Heart left ventricle (tissue), 16 donors: Measurements from ENCODE around the gene ICAM4. TPM values are rescaled to one million over a fixed set of nuclear protein-coding genes. Genes with fewer than 3 reads are reported as not detected.
"Not testable (repeated sequence)": the region's sequence is repeated elsewhere in the genome, so short reads cannot be mapped to it uniquely, and the experiment has no call there.

ENCODE experiments used
- ATAC-seq, 4 donors: fragments of 200-7000 bp; cut with Tn5 transposase; one replicate each; pipeline ENCODE4 v1.9.1; 2020 to 2022; ENCODE audit warnings: moderate library complexity in 4 of 4, mild to moderate bottlenecking in 3 of 4, moderate number of reproducible peaks in 1 of 4
- DNase-seq, 5 donors: peaks; one replicate each; pipeline ENCODE4 v3.0.0-alpha.2; 2020
- H3K27ac ChIP-seq, 12 donors: fragments of 200-600 bp; sonication (generic) in 4 of 12; one replicate each; pipeline versions ENCODE4 v1.5.0 to v1.8.0; 2016 to 2022; ENCODE audit warnings: mild to moderate bottlenecking in 2 of 12
- H3K27me3 ChIP-seq, 9 donors: fragments of 200-600 bp; sonication (generic) in 2 of 9; one replicate each; pipeline versions ENCODE4 v1.5.1 to v1.8.0; 2016 to 2022; ENCODE audit warnings: mild to moderate bottlenecking in 3 of 9
- H3K36me3 ChIP-seq, 9 donors: fragments of 200-600 bp; sonication (generic) in 2 of 9; one replicate each; pipeline versions ENCODE4 v1.5.0 to v1.8.0; 2018 to 2022; ENCODE audit warnings: mild to moderate bottlenecking in 2 of 9
- H3K4me1 ChIP-seq, 12 donors: fragments of 200-600 bp; sonication (generic) in 4 of 12; one replicate each; pipeline versions ENCODE4 v1.5.0 to v1.8.0; 2016 to 2022; ENCODE audit warnings: mild to moderate bottlenecking in 3 of 12
- H3K4me3 ChIP-seq, 12 donors: fragments of 200-600 bp; sonication (generic) in 4 of 12; one replicate each; pipeline versions ENCODE4 v1.5.0 to v1.8.0; 2017 to 2022; ENCODE audit warnings: mild to moderate bottlenecking in 9 of 12, moderate library complexity in 4 of 12
- H3K9me3 ChIP-seq, 12 donors: fragments of 200-600 bp; sonication (generic) in 4 of 12; one replicate each; pipeline versions ENCODE4 v1.5.0 to v1.8.0; 2016 to 2022; ENCODE audit warnings: mild to moderate bottlenecking in 1 of 12
- CTCF ChIP-seq, 12 donors: fragments of 200-600 bp; sonication (generic) in 4 of 12; IDR thresholded peaks; one replicate each; pipeline versions ENCODE4 v1.5.0 to v1.8.0; 2018 to 2022; ENCODE audit warnings: antibody characterized with exemption in 12 of 12, mild to moderate bottlenecking in 5 of 12
- POLR2A ChIP-seq, 2 donors: fragments of 450-650 bp; IDR thresholded peaks; one replicate each; pipeline ENCODE4 v1.6.1; 2017; ENCODE audit warnings: antibody characterized with exemption in 2 of 2, mild to moderate bottlenecking in 2 of 2, moderate library complexity in 2 of 2
- WGBS, 4 donors: extraction: QIAGEN DNeasy Blood & Tissue Kit in 2 of 4; methylation state at CpG; one replicate each; pipeline versions ENCODE4 v1.1.5 to v1.1.7; 2013 to 2018; 5-methylcytosine and 5-hydroxymethylcytosine counted together
- intact Hi-C, 10 donors: fragments of 100-400 bp; cut with DNase I; formaldehyde crosslinking; loops; one replicate each; pipeline versions ENCODE4 v1.11.1 to v1.14.2; 2022
- long read RNA-seq, 3 donors: library from polyadenylated mRNA; unstranded; transcript quantifications; one replicate each; pipeline ENCODE4 v2.0.0, GENCODE V29; 2020 to 2021
- polyA plus RNA-seq, 2 donors: library from polyadenylated mRNA; stranded (reverse); fragments of 200-250 nt; gene quantifications; one replicate each; pipeline ENCODE4 v1.2.3, GENCODE V29; 2013
- total RNA-seq, 9 donors: library from RNA; depleted of rRNA in 2 of 9; stranded (reverse); fragments of >200 nt in 2 of 9; fragmentation: NEBNext Ultra II Directional in 3 of 9; extraction: Animal tissue kit (Norgen Biotek cat#: 25700) in 3 of 9; gene quantifications; one replicate each; pipeline versions ENCODE4 v1.1.0 to v1.2.4, GENCODE V29; 2016 to 2023
- donor health status: ischemic (EF 13 %, LVEDD 7.1; RV severe dilation, severe dysfunction).
- donor health status: healthy with polysubstance abuse.
- donor health status: DM: no; HTN: yes; CAD: no.
- donor health status: DM: no; HTN: no; CAD: no.
- donor health status: ischemic (EF 25% LVEDD 6.9; RV normal size, moderate dysfunction).
- donor health status: ischemic (EF 25% LVEDD 5.7; RV mildly dilated, moderate dysfunction).
- donor health status: healthy.
- donor health status: DM: yes; HTN: yes; CAD: no.
- donor health status: ischemic (EF 35%, LVEDD 5.7; RV mildly dilated, moderate dysfunction).
- donor health status: nonischemic (EF 11% LVEDD 7.7; RV severe dilation, severe dysfunction).
- donor health status: DM: yes; HTN: yes; CAD: no.
- donor health status: PGD.
- donor health status: ischemic (EF 29% LVEDD 5.4; RV normal size, mild dysfunction).
- donor health status: nonischemic (EF 23%, LVEDD 6.1; RV moderate dilation, normal function).

ICAM4 gene
- total RNA-seq (1 to 10 TPM in 2 of 9 donors, under 1 TPM in 4, not detected in 3; 0.21 to 1.2 (median 0.67) TPM), polyA plus RNA-seq (under 1 TPM; 0.33 to 0.57 TPM)
- long read RNA-seq, donor 1, partial matches to known transcripts: 0 of 2 reads
- long read RNA-seq, donor 1, other reads (novel, unspliced or antisense): 0 of 2 reads
- long read RNA-seq, donor 2, partial matches to known transcripts: 0 of 1 reads
- long read RNA-seq, donor 2, other reads (novel, unspliced or antisense): 0 of 1 reads
- long read RNA-seq, donor 3: 0 reads

GRCh38 chr19:10286803-10287737 lies at the start of gene ICAM4:
TSS of gene ICAM4 (plus strand) at chr19:10286955. CDS start at chr19:10287013, 58 bp downstream.
- Histone ChIP-seq H3K36me3 (peaks cover 0 to 41% (median 27%) of the 10 kb centered on the region in 9 donors), H3K4me3 (peak within 1 kb of the TSS in 9 of 12 donors; percentile 28 to 45 (median 39)), H3K27me3 (peaks cover 12 to 55% (median 44%) of the 10 kb centered on the region in 9 donors), H3K27ac (peak within 1 kb of the TSS in 10 of 12 donors; percentile 14 to 76 (median 50)), H3K4me1 (peaks cover 4 to 76% (median 54%) of the 10 kb centered on the region in 12 donors), H3K9me3 (no peaks in the 10 kb centered on the region)
- intact Hi-C loops: loop anchor here in 1 of 10 donors (5.0 kb wide), 1 partner anchor 45 kb away; the partner anchor contains the start of gene RAVER1
- DNase-seq: peak; percentile 84 to 92 (median 85)
- no peak for TF ChIP-seq CTCF (IDR thresholded peaks at IDR 0.05)
- TF ChIP-seq POLR2A (IDR thresholded peaks at IDR 0.05): no peak
- WGBS, 4 donors: 2 to 4% (median 3%) methylated on average over 43 to 59 of the region's 59 CpGs
- ATAC-seq: peak; percentile 70 to 85 (median 71)

- 80 to 92% (median 83%) methylated on average over 6 of the region's 6 CpGs for WGBS, 4 donors
- peak in 1 of 4 donors; percentile 1 for ATAC-seq
- no peak for DNase-seq
- Histone ChIP-seq H3K36me3 (no peaks in the 10 kb centered on the region), H3K9me3 (no peaks in the 10 kb centered on the region), H3K4me1 (peaks cover 0 to 37% (median 15%) of the 10 kb centered on the region in 12 donors), H3K27me3 (no peaks in the 10 kb centered on the region), H3K4me3 (no peak overlapping the region), H3K27ac (peak overlapping the region in 7 of 12 donors; percentile 2 to 75 (median 43))
- intact Hi-C loops: loop anchor here in 2 of 10 donors (5.0 kb wide), 1 partner anchor 45 kb away; the partner anchor contains the start of gene DNMT1 (in 2 of the 2)
- no peak for TF ChIP-seq CTCF (IDR thresholded peaks at IDR 0.05)
- no peak for TF ChIP-seq POLR2A (IDR thresholded peaks at IDR 0.05)
These were observed 49.1 kb upstream of the ICAM4 start for GRCh38 chr19:10237702-10238101.

GRCh38 chr19:10238172-10238783 lies 48.5 kb upstream of the ICAM4 start:
- H3K4me1 ChIP-seq: peaks cover 0 to 37% (median 15%) of the 10 kb centered on the region in 12 donors
- TF ChIP-seq CTCF (IDR thresholded peaks at IDR 0.05) (no peak), POLR2A (IDR thresholded peaks at IDR 0.05) (no peak)
- no peak overlapping the region for H3K4me3 ChIP-seq
- H3K27me3 ChIP-seq: no peaks in the 10 kb centered on the region
- no peaks in the 10 kb centered on the region for H3K9me3 ChIP-seq
- H3K36me3 ChIP-seq: no peaks in the 10 kb centered on the region
- peak; percentile 17 to 81 (median 56) for ATAC-seq
- intact Hi-C loops: loop anchor here in 2 of 10 donors (5.0 kb wide), 1 partner anchor 46 kb away; the partner anchor contains the start of gene DNMT1 (in 2 of the 2)
- WGBS, 4 donors: 59 to 64% (median 62%) methylated on average over 11 to 12 of the region's 12 CpGs
- peak; percentile 59 to 87 (median 81) for DNase-seq
- peak overlapping the region in 6 of 12 donors; percentile 2 to 75 (median 54) for H3K27ac ChIP-seq

GRCh38 chr19:10241826-10242449 lies 44.8 kb upstream of the ICAM4 start:
- H3K4me3 ChIP-seq, DNase-seq, ATAC-seq, H3K27me3 ChIP-seq, H3K36me3 ChIP-seq, H3K27ac ChIP-seq, H3K9me3 ChIP-seq: not testable (repeated sequence)
- intact Hi-C loops: loop anchor here in 2 of 10 donors (10.0 kb wide), 2 partner anchors 47 to 127 kb away; partner anchors contain the start of genes EIF3G (in 2 of the 2), P2RY11 (in 2 of the 2) and DNMT1 (in 1 of the 2)
- H3K4me1 ChIP-seq: peaks cover 0 to 16% (median 5%) of the 10 kb centered on the region in 12 donors
- 93 to 97% (median 96%) methylated on average over 11 of the region's 11 CpGs for WGBS, 4 donors
